Amniotic stem cell (primary cell): Measurements from ENCODE around the gene OGFOD1.

Source experiments
- DNase-seq: peaks from one replicate; lab custom pipeline; 2025; lab: John Stamatoyannopoulos, UW

OGFOD1 gene

GRCh38 chr16:56428091-56428490 is 23.3 kb upstream of the OGFOD1 start:
- DNase-seq, result no peak

- no peak for DNase-seq
These were observed 15.1 kb upstream of the OGFOD1 start for GRCh38 chr16:56436258-56436657.

- no peak for DNase-seq
These were observed 13.3 kb upstream of the OGFOD1 start for GRCh38 chr16:56438038-56438437.

GRCh38 chr16:56447286-56447685 is 4.1 kb upstream of the OGFOD1 start:
- DNase-seq, result no peak

GRCh38 chr16:56448005-56448404 is 3.3 kb upstream of the OGFOD1 start:
- DNase-seq, result no peak

- no peak for DNase-seq
These were observed 924 bp upstream of the OGFOD1 start for GRCh38 chr16:56450275-56450985.

GRCh38 chr16:56451753-56452689 is 667 bp downstream of the OGFOD1 start:
- peak; percentile 67 for DNase-seq

- no peak for DNase-seq
These were observed 6.6 kb downstream of the OGFOD1 start for GRCh38 chr16:56457927-56458470.

GRCh38 chr16:56460101-56460500 is 8.7 kb downstream of the OGFOD1 start:
- DNase-seq, result no peak

GRCh38 chr16:56462064-56462796 is 10.9 kb downstream of the OGFOD1 start:
- DNase-seq, result no peak

- no peak for DNase-seq
These were observed 11.8 kb downstream of the OGFOD1 start for GRCh38 chr16:56463153-56463552.

GRCh38 chr16:56466344-56466743 is 15.0 kb downstream of the OGFOD1 start:
- no peak for DNase-seq

GRCh38 chr16:56468800-56469199 is 17.4 kb downstream of the OGFOD1 start:
- no peak for DNase-seq

GRCh38 chr16:56469748-56470147 is 18.4 kb downstream of the OGFOD1 start:
- DNase-seq, result no peak

GRCh38 chr16:56470232-56470631 is 18.9 kb downstream of the OGFOD1 start:
- no peak for DNase-seq

GRCh38 chr16:56470666-56471065 is 19.3 kb downstream of the OGFOD1 start:
- DNase-seq, result no peak

- no peak for DNase-seq
These were observed 23.8 kb downstream of the OGFOD1 start for GRCh38 chr16:56475201-56475600.

GRCh38 chr16:56477096-56477878 is 25.9 kb downstream of the OGFOD1 start:
- DNase-seq, result peak; percentile 43

- DNase-seq, result no peak
These were observed 27.1 kb downstream of the OGFOD1 start for GRCh38 chr16:56478281-56479049.

GRCh38 chr16:56479469-56479868 is 28.1 kb downstream of the OGFOD1 start:
- DNase-seq, result no peak
